Activated CD4-positive, alpha-beta T cell treated with anti-CD3 and anti-CD28 coated beads for 1 hour (primary cell): ENCODE results near the gene GSTA5.
"Not testable (repeated sequence)": the region's sequence is repeated elsewhere in the genome, so short reads cannot be mapped to it uniquely, and the experiment has no call there.

Experiments
- DNase-seq: peaks from one replicate; pipeline ENCODE4 v3.0.0-alpha.2; 2020

Gene GSTA5

DNA sequence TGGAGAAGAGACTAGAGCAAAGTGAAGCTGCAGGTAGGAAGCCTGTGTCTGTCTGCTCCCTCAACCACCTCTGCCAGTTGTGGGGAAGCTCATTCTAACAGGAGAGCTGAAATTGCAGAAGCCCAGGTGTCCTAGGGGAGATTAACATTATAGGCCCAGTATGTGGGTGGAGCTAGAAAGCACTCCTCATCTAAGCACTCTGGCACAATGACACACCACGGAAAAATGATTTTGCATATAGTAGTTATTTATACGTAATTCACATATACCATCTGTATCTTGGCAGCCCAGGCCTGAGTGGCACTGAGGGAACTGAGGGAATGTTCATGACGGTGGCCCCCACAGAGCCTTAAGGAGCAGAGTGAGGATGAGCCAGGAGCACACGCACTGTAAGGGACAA lies 9.7 kb downstream of the GSTA5 start:
- DNase-seq = not testable (repeated sequence)

- no peak for DNase-seq
These were observed 11.4 kb downstream of the GSTA5 start for GRCh38 chr6:52829046-52829817.

GRCh38 chr6:52828621-52829020 lies 12.0 kb downstream of the GSTA5 start:
- DNase-seq = not testable (repeated sequence)

DNA sequence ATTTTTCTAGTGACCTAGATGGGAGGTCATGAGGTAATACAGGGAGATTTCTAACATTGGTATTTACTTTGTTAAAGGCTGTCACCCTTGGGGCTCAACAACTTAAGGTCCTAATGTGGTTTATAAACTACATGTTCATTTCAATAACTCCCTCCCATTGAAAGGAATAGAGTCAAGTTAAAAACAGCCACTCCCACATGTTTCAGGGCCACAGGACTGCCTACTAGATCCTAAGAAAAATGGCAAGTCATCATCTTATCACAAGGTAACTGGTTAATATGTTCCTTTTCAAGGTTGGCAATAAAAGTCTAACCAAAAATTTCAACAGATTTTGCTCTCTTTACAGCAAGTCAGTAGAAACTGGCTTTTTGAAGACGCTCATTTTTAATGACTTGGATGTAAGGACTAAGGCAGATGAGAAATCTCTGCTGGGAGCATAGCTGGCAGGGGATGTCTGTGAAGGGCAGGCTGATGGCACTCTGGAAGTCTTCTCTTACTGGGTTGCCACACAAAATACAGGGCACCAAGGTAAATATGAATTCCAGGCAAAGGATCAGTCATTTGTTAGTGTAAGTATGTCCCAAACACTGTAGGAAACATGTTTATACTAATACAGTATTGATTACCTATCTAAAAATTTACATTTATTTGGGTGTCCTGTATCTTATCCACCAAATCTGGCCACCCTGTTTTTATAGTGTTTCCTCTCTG lies 13.4 kb downstream of the GSTA5 start:
- DNase-seq = not testable (repeated sequence)

- DNase-seq = no peak
These were observed 14.1 kb downstream of the GSTA5 start for GRCh38 chr6:52826513-52826912.

DNA sequence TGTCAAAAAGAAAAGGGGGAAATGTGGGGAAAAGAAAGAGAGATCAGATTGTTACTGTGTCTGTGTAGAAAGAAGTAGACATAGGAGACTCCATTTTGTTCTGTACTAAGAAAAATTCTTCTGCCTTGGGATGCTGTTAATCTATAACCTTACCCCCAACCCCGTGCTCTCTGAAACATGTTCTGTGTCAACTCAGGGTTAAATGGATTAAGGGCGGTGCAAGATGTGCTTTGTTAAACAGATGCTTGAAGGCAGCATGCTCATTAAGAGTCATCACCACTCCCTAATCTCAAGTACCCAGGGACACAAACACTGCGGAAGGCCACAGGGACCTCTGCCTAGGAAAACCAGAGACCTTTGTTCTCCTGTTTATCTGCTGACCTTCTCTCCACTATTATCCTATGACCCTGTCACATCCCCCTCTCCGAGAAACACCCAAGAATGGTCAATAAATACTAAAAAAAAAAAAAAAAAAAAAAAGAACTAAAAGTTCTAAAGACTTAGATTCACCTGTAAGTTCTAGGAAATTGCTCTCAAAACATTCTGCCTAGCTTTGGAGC lies 14.6 kb downstream of the GSTA5 start:
- not testable (repeated sequence) for DNase-seq

DNA sequence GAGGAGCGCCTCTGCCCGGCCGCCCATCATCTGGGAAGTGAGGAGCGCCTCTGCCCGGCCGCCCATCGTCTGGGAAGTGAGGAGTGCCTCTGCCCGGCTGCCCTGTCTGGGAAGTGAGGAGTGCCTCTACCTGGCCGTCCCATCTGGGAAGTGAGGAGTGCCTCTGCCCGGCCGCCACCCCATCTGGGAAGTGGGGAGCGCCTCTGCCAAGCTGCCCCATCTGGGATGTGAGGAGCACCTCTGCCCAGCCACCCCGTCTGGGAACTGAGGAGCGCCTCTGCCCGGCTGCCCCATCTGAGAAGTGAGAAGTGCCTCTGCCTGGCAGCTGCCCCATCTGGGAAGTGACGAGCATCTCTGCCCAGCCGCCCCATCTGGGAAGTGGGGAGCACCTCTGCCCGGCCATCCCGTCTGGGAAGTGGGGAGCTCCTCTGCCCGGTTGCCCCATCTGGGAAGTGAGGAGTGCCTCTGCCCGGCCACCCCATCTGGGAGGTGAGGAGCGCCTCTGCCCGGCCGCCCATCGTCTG lies 15.3 kb downstream of the GSTA5 start:
- DNase-seq = not testable (repeated sequence)

DNA sequence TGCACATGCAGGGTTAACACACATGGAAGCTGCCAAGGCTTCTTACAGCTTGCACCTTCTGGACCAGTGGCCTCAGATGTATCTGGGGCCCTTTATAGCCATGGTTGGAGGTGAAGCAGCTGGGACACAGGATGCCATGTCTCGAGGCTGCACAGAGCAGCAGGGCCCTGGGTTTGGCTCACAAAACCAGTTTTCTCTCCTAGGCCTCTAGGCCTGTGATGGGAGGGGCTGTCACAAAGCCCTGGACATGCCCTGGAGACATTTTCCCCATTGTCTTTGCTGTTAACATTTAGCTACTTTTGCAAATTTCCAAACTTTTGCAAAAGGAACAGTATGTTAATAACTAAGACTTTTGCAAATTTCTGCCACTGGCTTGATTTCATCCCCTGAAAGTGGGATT lies 18.8 kb downstream of the GSTA5 start:
- DNase-seq = no peak

GRCh38 chr6:52820198-52820597 lies 20.4 kb downstream of the GSTA5 start:
- DNase-seq = no peak

- no peak for DNase-seq
These were observed 25.2 kb downstream of the GSTA5 start for GRCh38 chr6:52815167-52816092.

DNA sequence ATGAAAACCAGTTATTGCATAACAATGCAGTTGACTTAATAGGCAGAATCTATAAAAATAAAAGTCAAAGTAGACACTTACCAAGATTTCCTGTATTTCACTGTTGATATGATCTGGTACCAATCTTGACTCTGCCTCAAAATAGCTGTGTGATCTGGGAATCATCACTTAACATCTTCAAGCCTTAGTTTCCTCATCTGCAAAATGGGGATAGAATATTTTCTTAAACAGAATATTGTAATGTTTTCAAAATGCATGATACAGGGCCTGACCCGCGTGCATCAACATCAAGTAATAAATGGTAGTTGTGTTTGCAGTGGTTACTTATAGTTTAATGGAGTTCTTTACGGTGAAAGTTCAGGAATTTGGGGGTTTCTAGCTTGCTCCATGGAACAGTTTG lies 26.1 kb downstream of the GSTA5 start:
- not testable (repeated sequence) for DNase-seq

- not testable (repeated sequence) for DNase-seq
These were observed 30.8 kb downstream of the GSTA5 start for GRCh38 chr6:52809777-52810176.

DNA sequence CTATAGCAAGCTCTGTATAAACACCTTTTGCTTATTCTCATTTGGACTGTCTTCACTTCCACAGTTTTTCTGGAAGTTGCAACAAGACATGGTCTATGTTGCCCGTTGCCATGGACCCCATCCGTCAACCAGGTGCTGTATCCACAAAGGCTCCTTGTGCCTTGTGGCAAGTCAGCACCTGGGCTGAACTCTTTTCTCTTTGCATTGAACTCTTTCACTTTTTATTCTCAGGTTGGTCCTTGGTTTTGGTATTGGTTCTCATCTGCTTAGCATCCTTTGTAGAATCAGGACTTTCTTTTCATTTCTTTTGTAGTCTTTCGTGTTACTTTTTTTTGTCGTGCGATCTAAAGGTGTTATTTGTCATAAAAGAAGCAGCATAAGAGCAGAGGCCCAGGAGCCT lies 32.0 kb downstream of the GSTA5 start:
- no peak for DNase-seq

DNA sequence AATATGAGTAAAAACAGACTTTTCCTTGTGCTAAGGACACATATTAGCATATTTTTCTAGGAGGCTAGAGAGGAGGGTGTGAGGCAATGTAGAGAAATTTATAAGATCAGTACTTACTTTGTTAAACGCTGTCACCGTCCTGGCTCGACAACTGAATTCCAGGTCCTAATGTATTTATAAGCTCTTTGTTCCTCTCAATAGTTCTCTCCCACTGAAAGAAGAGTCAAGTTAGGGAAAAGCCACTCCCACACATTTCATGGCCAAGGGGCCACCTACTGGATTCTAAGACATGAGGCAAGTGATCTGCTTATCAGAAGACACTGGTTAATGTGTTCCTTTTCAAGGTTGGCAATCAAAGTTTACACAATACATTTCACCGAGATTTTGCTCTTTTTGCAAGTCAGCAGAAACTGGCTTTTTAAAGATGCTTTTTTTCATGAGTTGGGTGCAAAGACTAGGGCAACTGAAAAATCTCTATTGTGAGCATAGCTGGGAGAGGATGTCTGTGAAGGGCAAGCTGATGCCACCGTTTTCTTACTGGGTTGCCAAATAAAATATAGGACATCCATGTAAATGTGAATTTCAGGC lies 36.9 kb downstream of the GSTA5 start, which contains the start of gene GSTA1:
TSS of gene GSTA1 (minus strand) at position 149 of the 588 bp plus-strand sequence. CDS start 4,549 bp downstream, outside the sequence.
- DNase-seq = not testable (repeated sequence)

- no peak for DNase-seq
These were observed 37.8 kb downstream of the GSTA5 start for GRCh38 chr6:52802806-52803205.

- no peak for DNase-seq
These were observed 39.3 kb downstream of the GSTA5 start for GRCh38 chr6:52801188-52801841.

DNA sequence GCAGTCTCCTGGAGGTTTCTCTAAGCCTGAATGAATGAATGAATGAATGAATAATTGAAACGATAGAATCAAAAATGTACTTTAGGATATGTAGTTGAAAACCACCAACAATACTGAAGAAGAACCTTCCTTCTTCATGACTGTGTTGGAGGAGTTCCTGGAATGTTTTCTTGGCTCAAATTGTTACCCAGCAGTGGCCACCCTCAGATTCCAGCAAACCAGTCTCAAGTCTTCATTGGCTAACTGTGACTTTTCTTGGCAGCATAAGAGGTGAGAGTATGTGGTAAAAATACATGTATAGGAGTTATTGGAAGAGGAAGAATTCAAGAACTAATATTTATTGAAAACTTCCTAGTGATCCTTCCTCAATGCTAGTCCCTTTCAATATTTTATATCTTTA lies 41.3 kb downstream of the GSTA5 start:
- not testable (repeated sequence) for DNase-seq

GRCh38 chr6:52794366-52794765 lies 46.2 kb downstream of the GSTA5 start:
- DNase-seq = not testable (repeated sequence)

DNA sequence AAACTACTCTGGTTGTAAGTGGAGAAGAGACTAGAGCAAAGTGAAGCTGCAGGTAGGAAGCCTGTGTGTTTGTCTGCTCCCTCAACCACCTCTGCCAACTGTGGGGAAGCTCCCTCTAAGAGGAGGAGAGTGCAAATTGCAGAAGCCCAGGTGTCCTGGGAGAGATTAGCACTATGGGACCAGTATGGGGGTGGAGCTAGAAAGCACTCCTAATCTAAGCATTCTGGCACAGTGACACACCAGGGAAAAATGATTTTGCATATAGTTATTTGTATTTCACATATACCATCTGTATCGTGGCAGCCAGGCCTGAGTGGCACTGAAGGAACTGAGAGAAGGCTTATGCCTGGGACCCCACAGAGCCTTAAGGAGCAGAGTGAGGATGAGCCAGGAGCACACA lies 49.8 kb downstream of the GSTA5 start:
- no peak for DNase-seq

DNA sequence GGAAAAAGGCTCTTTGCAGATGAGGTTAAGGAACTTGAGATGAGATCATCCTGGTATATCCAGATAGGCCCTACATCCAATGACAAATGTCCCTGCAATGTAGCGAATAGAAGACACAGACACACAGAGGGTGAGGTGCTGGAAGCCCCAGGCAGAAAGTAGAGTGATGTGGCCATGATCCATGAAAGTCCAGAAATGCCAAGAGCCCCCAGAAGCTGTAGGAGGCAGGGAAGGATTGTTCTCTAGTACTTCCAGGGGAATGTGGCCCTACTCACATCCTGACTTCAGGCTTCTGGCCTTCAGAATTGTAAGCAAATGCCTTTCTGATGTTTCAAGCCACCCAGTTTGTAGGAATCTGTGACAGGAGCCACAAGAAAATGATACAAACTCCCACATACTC lies 51.0 kb downstream of the GSTA5 start:
- not testable (repeated sequence) for DNase-seq

DNA sequence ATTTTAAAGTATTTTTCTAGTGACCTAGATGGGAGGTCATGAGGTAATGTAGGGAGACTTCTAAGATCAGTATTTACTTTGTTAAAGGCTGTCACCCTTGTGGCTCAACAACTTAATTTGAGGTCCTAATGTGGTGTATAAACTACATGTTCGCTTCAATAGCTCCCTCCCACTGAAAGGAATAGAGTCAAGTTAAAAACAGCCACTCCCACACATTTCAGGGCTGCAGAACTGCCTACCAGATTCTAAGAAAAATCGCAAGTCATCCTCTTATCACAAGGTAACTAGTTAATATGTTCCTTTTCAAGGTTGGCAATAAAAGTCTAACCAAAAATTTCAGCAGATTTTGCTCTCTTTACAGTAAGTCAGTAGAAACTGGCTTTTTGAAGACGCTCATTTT lies 52.1 kb downstream of the GSTA5 start:
- no peak for DNase-seq

DNA sequence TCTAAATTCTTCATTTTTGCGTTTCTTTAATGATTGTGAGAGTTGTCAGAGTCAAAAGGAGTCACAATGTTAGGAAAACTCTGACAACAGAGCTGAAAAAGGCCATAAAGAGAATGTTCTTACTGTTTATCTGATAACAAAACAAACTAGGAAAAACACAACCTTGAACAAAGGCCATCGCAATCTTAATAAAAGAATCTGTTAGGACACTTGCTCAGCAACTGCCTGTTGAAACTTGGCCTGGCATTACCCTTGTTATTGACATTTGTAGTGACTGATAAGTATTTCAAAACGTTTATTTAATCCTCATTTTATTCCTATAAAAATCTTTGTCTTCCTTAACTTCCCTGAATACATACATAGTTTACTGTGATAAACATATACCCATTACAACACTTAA lies 52.7 kb downstream of the GSTA5 start:
- DNase-seq = no peak
